GM18873 (cell line): ENCODE measurements around the gene P3H2.

Source experiments
- ATAC-seq: cut with Tn5 transposase; IDR thresholded peaks from one replicate; pipeline ENCODE4 v1.9.1; 2021; ENCODE audit warnings: mild to moderate bottlenecking, moderate library complexity, moderate number of reproducible peaks; ENCODE audit not compliant: unreplicated experiment, low FRiP score

The P3H2 gene

DNA sequence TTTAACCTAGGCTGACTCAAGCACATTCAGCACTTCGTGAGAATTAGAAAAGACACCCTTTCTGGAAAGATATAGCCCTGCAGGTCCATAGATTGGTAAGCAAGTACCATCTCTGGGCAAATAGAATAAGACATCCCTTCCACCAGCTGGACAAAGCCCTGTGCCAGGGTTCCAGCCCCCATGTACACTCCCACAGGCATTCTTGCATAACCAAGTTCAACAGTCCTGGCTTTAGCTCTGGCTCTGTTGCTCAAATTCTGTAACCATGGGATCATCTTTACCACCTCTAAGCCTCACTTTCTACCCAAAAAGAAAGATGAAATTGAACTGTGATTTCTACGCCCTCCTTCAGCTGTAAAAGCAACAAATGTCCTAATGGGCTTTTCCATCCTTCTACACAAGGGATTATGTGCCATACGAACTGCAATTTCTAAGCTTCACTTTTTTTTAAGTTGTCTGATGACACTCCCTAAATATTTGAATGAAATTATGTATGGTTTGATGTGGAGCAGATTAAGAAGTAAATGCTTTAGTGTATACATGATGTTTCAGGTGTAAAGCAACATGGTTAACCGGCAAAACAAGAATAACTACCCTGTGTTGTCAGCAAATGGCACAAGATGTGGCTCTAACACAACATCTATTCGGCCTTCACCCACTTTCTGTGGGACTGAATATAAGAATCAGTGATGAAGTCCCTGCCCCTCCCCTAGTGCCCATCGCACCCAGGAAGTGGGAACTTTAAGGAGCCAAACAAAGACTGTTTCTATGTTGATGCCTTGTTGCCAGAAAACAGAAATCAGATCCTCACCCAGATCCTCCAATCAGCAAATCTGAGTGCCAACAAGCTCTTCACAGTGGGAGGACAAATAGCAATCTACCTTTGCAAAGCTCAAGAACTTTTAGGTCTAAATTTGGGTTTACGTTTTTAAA lies 165.7 kb downstream of the P3H2 start:
- ATAC-seq = no peak

DNA sequence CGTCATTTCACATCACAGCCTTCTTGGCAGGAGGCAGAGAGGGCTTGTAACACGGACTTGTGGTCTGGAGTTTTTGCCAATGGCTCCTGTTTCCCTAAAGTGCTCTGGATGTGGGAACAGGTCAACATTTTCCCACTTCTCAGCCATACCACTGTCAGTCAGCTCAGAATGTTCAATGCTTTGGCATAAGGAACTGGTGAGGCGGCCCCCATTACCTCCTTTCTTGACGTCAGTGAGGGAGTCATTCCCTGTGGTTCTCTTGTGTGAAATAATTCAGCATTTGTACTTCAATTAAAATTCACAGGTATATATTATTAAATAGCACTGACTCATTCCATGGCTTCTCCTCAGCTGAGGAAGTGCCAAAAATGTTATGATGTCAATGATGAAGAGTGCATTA lies 167.1 kb downstream of the P3H2 start:
- no peak for ATAC-seq

DNA sequence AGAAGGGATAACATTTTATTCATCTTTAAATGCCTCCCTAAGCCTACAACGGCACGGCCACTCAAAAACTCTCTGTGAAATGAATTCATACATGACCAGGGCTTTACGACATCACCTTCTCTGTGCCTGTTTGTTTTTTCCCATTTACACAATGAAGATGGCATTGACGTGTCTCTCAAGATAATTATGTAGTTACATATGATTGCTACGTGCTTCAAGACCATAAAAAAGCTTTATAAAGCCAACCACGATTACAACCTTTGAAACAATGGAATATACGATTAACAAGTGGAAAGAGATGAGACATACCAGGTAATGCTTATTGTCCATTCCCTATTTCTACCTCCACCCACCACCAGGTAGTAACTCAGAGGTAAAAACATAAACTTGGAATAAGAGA lies 168.4 kb downstream of the P3H2 start:
- no peak for ATAC-seq

DNA sequence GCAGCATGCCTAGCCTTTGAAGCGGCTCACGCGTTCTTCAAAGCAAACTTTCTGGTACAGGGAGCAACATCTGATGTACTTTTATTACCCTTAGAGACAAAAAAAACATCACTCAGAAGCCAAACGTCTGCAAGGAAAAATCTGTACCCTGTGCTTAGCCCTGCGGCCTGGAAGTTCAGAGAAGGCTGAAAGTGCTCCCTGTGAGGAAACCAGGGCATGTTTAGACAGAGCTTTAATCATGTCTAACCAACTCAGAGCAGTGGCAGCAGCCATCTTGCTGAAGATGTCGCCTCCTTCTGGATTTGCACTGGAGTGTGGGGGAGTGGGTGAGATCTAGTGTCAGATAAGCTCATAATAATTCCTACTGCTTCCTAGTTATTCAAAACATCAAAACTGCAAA lies 170.4 kb downstream of the P3H2 start:
- ATAC-seq = no peak

DNA sequence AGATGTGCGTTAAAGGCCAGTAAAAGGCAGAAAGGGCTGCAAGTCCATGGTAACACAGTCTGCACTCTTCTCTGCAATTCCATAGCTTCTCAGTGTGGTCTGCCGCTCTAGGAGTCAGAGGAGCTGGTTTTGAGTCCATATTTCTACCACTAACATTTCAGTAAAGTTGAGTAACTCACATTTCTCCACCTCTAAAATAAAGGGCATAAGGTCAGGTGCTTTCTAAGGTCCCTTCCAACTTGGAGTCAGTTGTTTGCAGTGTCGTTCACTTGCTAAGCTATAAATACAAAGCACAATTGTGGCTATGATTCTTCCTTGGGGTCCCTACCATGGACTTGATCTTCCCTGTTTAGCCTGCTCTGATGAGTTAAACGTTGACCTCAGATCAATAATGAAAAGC lies 171.1 kb downstream of the P3H2 start:
- ATAC-seq = no peak

DNA sequence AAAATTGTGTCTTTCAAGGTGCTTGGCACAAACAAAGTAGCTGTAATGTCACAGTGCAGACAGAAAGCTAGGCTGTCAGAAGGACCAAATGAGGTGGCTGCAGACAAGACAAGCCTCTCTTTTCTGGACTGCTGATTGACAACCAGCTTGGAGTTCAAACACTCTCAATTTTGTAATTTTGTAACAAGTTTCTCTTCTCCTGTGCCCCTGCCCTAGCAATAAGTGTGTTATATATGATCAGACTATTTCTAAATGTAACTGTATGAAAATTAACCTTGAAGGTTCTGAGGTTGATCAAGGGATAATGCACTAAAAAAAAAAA lies 172.0 kb downstream of the P3H2 start:
- ATAC-seq = no peak

DNA sequence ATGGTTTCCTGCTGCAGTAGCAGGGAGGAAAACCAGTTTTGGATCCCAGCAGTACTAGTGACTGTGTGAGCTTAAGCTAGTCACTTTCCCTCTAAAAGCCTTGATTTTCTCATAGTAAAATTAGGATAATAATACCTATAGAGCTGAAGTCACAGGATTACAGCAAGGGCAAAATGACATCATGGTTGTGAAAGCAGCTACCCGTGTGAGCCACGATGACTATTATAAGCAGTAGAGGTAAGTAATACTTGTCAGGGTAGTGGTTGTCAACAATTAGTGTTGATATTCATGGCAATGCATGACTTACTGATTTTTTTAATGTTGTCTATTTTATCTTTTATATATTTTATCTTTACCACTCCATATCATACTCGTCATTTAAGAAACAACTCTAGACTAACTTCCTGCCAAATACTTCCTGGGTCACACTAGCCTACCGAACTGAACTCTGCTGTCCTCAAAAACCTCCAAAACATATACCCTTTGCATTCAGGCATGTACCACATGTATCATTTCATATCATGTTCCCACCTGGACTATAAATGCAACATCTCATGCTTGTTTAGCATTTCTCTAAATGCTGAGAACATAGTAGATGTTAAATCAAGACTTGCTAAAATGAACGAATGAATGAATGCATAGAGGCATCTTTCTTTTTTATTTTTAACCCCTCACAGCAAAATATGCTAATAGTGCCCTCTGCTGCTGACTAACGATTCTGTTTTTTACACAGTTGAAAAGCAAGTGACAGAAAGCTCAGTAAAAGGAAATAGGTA lies 172.6 kb downstream of the P3H2 start:
- no peak for ATAC-seq

DNA sequence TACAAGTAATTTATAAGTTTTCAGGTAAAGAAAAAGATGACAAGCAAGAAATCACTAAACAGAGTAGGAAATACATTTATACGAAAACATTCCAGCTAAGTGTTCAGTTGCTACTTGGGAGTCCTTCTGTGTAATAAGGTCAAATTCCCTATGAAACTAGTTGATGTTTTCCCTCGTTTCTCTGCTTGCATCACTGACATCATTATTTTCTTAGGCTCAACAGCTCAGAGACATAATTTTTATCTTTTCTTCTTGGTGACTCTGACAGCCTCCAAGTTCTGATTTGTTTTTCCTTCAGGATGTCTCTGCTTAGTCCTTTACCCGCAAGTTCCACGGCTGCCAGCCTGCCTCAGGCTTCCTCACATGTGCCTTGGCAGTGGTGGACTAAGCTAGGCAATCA lies 173.6 kb downstream of the P3H2 start:
- ATAC-seq = no peak

DNA sequence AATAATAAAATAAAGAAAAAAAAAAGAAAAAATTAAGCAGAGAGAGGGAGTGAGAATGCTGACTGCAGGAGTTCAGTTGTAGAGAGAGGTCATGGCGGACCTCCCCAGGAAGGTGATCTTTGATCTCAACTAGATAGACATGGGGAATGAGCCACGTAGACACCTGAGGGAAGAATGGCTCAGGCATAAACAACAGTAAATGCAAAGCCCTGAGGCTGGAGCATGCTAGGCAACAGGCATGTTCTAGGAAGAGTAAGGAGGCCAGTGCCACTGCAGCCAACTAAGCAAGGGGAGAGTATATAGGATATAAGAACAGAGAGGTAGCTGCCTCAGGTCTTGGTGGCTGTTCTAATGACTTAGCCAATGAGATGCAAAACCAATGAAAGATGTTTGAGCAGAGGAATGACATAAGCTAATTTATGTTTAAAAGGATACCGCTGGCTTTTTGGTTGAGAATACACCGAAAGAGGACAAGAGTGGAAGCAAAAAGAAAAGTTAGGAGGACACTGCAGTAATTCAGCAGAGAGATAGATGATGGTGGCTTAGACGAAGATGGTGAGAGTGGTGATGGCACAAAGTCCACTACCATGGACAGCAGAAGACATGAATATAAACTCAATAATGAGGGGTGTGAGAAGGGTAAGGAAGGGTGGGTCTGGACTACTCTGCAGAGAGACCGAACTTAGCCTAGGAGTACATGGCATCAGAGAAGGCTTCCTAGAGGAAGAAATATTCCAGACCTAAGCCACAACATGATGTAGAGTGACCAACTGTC lies 174.6 kb downstream of the P3H2 start:
- ATAC-seq = no peak

DNA sequence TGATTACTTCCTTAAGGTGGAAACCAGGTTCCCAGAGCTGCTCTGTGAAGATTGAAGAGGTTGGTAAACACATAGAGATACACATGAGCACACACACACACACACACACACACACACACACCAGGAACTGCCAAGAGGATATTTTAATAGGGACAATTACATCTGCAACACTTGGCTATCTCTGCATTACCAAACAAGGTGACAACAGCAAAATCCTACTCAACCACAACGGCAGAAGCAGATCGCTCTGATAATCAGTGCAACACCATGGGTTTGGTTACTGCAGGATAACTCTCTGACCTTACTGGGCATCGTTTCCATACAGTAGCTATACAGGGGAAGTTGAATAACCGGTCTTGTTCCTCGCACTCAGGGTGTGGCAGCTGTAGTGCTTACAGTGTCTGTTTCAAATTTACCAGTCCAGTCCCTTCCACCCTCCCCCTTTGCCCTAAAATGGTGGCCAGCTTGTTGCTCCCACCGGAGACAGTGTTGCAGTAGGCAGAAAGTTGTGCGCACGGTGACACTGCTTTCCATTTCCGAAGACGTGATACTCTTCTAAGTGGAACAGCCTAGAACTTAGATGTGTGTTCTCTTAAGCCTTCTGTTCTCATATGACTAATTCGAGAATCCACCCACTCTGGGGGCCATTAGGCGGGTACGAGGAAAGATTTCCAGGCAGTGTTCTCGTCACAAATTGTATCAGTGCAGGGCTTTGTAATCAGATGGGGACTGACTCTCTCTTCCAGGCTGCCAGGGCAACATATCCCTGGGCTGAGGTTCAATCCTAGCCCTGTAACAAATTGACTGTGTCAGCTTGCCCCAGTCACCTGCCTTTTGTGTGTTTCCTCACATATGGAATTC lies 176.2 kb downstream of the P3H2 start:
- ATAC-seq = no peak

DNA sequence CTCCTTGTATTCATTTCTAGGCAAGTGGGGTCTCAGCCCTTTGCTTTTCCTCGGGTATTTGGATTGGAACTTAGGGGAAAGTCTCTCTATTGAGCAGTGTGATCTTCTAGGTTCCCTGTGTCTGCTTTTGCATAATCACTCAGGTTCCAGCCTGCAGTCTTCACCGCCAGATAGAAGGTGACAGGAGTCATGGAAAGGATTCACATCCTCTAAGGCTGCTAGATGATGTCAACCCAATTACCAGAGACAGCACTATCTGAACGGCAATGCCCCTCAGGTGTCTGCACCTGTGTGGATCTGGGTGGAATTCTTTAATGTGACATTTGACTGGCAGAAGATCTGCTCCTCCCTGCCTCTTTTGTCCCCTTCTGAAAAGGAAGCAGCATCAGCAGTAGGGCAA lies 177.7 kb downstream of the P3H2 start:
- ATAC-seq = no peak

DNA sequence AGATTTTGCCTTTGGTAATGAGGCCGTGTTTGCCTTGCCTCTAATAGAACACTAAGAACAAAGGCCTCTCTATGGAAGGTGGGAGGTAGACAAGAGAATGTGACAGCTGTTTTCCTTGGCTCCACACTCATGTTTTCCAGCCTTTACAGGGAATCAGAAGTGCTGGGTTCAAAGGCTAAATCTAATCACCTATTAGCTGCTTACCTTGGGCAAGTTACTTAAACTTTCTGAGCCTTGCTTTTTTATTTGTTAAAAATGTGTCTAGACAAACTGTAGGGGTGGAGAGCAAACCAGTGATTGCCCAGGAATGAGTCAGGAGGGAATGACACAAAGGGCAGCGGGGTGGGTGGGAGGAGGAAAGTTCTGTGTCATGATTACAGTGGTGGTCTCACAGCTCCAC lies 179.0 kb downstream of the P3H2 start:
- no peak for ATAC-seq

DNA sequence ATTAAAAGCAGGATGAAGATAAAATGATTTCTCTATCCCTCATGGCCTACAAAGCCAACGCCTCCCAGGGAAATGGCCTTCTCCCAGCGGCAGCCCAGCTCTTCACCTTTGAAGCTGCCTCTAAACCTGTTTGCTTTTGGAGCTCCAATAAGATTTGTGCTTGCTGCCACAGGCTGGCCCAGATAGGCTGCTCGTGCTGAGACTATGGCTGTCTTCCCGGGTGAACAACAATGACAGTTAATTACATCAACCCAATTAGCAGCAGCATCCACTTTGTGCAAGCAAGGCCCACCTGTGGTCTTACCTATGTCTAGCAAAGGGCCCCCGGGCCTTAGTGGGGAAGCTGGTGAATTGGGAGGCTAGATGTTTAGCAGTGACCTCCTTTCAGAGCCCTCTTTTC lies 179.6 kb downstream of the P3H2 start:
- no peak for ATAC-seq

DNA sequence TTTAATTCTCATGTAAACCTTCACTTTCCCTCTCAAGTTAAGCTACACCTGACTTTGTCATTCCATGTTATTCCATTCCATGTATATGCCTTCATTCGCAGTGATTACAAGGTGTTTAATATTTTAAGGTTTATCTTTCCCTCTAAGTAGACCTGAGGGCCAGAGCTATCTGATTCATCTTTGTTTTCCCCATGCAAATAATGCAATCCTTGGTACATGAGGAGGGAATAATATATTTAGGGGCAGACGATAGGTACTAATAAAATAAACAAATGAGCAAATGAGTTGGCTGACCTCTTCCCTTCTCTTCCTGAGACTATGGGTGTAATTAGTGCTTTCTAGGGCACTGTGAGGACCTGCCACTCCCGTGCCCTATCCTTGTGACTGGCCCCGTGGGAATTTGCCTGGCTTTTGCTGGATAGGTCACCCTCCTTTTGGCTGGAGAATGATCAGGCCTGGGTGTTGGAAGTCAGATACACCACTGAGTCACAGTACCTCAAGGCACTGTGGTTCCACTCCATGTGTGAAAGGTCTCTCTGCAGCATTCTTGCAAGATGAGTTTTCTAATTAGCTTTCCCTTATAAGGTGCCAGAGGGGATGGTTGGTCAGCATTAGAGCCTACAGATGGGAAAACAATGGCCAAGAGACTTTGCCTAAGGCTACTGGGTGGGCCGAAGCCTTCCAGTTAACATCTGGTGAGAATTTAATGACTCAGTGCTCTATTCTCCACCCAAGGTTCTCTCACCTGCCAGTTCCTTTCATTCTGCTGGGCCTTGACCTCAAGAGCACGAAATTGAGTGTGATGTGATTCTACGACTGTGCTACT lies 183.2 kb downstream of the P3H2 start:
- no peak for ATAC-seq

DNA sequence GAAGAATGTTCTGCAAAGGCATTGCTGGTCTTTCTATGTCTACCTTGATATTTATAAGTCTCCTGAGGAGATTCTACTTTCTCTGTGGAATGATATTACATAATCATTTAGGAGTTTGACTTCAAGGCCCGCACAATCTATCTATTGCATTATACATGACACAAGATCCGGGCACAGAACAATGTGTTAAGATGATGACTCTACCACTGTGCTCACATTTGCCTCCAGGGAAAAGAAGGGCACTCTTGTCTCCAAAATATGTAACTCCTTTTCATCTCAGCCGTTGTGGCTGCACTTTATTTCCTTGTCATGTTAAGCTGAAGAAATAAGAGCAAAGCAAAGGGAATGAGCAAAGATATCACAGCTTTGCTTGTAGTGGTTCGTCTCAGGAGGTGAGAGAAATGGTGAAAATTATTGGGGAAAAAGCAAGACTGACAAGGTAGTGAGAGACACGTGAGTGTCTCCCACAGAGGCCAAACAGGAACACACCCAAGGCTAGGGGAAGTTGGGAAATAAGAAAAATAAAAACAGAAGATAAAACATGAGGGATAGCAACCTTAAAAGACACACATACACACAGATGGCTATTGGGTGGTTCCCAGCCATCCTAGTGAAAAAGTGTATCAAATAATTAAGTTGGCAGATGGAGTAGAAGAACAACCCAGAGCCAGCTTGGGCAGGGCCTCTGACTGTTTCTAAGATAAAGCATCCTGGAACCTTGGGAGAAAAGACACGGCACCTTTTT lies 184.3 kb downstream of the P3H2 start:
- no peak for ATAC-seq

DNA sequence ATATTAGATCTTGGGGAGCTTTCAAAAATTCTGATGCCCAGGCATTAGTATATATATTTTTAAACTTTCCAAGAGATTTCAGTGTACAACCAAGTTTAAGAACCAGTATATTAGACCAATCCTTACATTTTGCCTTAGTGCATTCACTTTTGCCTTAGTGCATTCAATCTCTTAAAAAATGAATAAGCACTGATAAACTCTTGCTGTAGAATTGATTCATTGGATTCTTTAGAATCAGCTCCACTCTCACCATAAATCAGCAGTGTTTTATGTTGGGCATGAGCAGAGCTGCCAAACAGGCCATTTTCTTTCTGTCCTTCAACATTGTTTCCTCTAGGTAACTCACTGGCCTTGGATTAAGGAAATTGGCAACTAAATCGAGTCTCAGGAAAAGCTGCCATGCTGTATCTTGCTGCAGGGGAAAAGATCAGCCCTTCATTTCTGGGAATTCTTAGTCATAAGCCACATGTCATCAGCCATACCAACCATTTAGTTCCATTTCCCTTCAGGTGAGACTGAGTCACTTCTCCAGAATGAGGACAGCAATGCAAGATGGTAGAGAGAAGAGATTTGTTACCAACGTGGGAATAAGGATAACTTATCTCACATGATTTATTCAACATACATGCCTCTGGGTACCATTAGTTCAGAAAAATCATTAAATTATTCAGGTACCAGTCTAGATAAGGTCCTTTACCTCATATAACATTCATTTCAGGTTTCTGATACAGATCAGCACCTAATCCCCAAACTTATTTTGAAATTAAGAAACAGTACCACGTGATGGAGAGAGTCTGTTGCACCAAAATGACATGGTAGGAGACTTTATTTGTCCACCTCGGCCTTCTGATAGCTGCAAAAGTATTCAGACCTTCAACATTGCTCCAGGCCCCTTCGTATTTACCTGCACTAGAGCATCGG lies 192.5 kb downstream of the P3H2 start:
- ATAC-seq = no peak

DNA sequence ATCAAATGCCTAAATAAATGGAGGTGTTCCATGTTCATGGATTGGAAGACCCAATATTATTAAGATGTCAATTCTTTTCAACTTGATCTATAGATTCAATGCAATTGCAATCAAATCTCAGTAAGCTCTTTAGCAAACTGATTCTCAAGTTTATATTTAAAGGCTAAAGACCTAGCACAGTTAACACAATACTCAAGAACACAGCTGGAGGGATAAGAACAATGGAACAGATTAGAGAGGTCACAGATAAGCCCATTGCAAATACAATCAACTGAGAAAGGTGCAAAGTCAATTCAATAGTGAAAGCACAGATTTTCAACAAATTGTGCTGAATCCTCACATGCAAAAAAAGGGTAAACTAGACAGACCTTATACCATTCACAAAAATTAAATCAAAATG lies 198.9 kb downstream of the P3H2 start:
- ATAC-seq = no peak

DNA sequence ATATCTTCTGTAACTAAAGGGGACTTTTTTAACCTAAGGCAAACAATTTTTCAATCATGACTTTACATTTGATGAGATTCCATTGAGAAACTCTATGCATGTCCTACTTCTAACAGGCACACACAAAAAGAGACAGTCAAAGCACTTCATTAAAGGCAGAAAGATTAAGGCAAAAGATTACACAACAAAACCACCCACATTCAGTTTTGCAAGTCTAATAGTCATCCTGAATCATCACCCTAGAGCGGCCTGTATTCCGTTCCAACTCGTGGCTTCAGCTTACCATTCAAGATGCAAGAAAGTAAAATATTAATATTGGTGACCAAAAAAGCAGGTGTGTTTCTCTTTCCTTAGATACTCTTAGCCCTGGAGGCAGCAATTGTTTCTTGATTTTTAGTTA lies 205.9 kb downstream of the P3H2 start:
- ATAC-seq = no peak
